Amniotic stem cell (primary cell): Measurements from ENCODE around the gene HORMAD1.
"Not testable (repeated sequence)": the region's sequence is repeated elsewhere in the genome, so short reads cannot be mapped to it uniquely, and the experiment has no call there.

Experiments
- DNase-seq: peaks from one replicate; lab custom pipeline; 2025; lab: John Stamatoyannopoulos, UW

Gene HORMAD1

GRCh38 chr1:150720703-150721102, at the start of gene HORMAD1:
TSS of gene HORMAD1 (minus strand) at chr1:150720895. CDS start at chr1:150719505, 1,390 bp downstream.
- DNase-seq: no peak

- not testable (repeated sequence) for DNase-seq
These were observed 47.0 kb upstream of the HORMAD1 start for GRCh38 chr1:150767704-150768103.

GRCh38 chr1:150765977-150766301, 45.2 kb upstream of the HORMAD1 start:
- not testable (repeated sequence) for DNase-seq

GRCh38 chr1:150765296-150765976, 44.7 kb upstream of the HORMAD1 start, which contains the start of gene CTSS:
TSS of gene CTSS (minus strand) at chr1:150765778. CDS start at chr1:150764763, 1,015 bp downstream.
- no peak for DNase-seq

GRCh38 chr1:150764617-150765101, 44.0 kb upstream of the HORMAD1 start:
- DNase-seq: peak; percentile 37

GRCh38 chr1:150763018-150763417, 42.3 kb upstream of the HORMAD1 start:
- DNase-seq: no peak

- no peak for DNase-seq
These were observed 41.9 kb upstream of the HORMAD1 start for GRCh38 chr1:150762552-150762951.

- no peak for DNase-seq
These were observed 41.1 kb upstream of the HORMAD1 start for GRCh38 chr1:150761801-150762200.

- no peak for DNase-seq
These were observed 39.3 kb upstream of the HORMAD1 start for GRCh38 chr1:150760013-150760412.

- DNase-seq: no peak
These were observed 32.7 kb upstream of the HORMAD1 start for GRCh38 chr1:150753416-150753815.

- DNase-seq: no peak
These were observed 30.7 kb upstream of the HORMAD1 start for GRCh38 chr1:150751443-150751842.

GRCh38 chr1:150749720-150750311, 29.1 kb upstream of the HORMAD1 start:
- no peak for DNase-seq

GRCh38 chr1:150748878-150749719, 28.4 kb upstream of the HORMAD1 start:
- no peak for DNase-seq

- DNase-seq: no peak
These were observed 9.5 kb upstream of the HORMAD1 start for GRCh38 chr1:150730130-150730721.

GRCh38 chr1:150724336-150724735, 3.6 kb upstream of the HORMAD1 start:
- no peak for DNase-seq

- no peak for DNase-seq
These were observed 597 bp downstream of the HORMAD1 start for GRCh38 chr1:150720098-150720497.

- no peak for DNase-seq
These were observed 2.3 kb downstream of the HORMAD1 start for GRCh38 chr1:150718225-150718891.

- not testable (repeated sequence) for DNase-seq
These were observed 11.7 kb downstream of the HORMAD1 start for GRCh38 chr1:150709031-150709430.

- no peak for DNase-seq
These were observed 12.1 kb downstream of the HORMAD1 start for GRCh38 chr1:150708595-150708994.

GRCh38 chr1:150706091-150706490, 14.6 kb downstream of the HORMAD1 start:
- no peak for DNase-seq

GRCh38 chr1:150703427-150703826, 17.3 kb downstream of the HORMAD1 start:
- DNase-seq: no peak
